Activated CD4-positive, alpha-beta T cell treated with anti-CD3 and anti-CD28 coated beads, Interleukin-2, amount 50 U/mL, for 24 hours (primary cell): ENCODE results near the gene PGM1.
A peak's percentile ranks its signal among the peaks of the same experiment; 100 is the strongest.

ENCODE experiments used
- DNase-seq, 2 donors: peaks; one replicate each; pipeline ENCODE4 v3.0.0-alpha.2; 2020; ENCODE audit warnings: low read depth in 1 of 2, low spot score in 1 of 2

Gene PGM1

GRCh38 chr1:63663873-63664272, 70.7 kb downstream of the PGM1 start:
- DNase-seq, result no peak

GRCh38 chr1:63664742-63665141, 71.5 kb downstream of the PGM1 start:
- DNase-seq, result no peak

DNA sequence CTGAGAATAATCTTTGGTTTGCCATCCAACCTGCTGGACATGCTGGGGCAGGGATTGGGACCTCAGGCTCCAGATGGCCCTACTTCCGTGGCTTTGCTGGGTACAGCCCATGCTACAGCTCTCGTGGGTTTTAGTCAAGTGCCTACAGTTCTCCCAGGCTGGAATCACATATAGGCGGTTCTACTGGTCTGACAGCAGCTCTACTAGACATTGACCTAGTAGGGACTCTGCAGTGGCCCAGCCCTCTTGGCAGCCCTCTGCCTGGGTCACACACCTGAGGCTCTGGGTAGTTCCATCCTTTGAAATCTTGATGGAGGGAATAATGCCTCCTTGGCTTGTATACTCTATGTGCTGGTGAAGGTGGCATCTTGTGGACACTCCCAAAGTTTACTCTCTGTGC, 72.2 kb downstream of the PGM1 start:
- no peak for DNase-seq

DNA sequence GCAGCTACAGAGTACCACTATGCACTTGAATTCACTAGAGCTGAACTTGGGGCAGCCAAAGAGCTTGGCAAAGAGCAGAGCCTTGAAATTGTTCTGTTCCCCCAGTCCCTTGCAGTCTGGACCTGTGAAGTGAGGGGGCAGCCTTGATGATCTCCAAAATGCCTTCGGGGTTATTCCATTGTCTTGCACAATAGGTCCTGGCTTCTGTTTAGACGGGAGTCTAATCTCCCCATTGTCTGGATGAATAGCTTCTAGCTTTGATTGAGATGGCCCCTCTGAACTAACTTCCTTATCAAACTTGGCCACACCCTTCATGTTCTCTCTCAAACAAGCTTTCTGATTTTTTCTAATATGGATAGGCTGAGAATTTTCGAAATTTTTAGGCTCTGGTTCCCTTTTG, 72.6 kb downstream of the PGM1 start:
- no peak for DNase-seq

GRCh38 chr1:63668298-63668697, 75.1 kb downstream of the PGM1 start:
- DNase-seq, result no peak

DNA sequence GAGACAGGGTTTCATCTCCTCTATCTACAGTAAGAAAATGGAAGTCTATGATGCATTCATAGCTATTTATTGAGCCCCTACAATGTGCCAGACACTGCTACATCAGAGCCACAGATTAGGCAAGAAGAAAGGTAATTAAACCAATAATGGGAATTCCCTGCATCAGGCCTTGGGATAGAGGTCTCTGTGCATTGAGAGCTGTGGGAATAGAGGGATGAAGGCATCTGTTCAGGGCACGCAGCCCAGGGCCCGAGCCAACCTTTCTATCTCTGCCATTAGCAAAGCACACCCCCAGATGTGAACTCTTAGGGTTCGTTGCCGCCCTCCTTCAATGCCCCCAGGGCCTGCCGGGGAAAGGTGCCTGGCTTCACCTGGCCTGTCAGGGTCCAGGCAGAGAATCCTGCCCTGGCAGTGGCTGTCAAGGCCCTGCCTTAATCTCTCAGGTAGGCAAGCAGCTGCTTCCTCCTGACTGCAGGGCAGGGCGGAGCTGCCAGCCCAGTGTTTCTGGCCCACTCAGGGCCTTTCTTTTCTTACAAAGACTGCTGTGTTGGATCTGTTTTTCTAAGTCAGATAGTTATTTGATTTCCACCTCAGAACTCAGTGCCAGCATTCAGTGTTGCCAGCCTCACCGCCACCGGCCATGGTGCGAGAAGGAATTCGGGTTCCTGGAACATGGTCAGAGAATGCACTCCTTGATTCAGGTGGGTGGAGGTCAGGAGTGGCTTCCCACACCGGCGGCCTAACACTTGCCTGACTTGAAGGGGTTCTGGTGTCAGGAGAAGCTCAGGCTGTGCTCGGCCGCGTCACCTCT, 76.1 kb downstream of the PGM1 start:
- DNase-seq, result no peak

DNA sequence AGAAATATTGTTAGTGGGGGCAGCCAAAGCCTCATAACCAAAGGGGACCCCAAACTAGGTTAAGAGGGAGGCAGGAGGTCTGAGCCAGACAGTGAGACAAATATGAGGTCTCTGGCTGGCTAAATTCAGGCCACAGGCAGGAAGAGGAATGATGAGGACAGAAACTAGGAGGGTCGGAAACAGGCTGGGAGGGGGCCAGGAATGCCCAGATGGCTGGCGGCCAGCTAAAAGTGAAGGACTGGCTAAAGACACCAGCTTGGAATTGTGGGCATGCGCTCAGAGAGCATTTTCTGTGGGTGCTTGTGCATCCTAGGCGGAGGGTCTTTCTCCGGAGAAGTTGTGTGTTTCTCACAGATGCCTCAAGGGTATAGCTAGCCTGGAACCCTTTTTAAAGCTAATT, 77.0 kb downstream of the PGM1 start:
- DNase-seq, result no peak

GRCh38 chr1:63671514-63671913, 78.3 kb downstream of the PGM1 start:
- no peak for DNase-seq

DNA sequence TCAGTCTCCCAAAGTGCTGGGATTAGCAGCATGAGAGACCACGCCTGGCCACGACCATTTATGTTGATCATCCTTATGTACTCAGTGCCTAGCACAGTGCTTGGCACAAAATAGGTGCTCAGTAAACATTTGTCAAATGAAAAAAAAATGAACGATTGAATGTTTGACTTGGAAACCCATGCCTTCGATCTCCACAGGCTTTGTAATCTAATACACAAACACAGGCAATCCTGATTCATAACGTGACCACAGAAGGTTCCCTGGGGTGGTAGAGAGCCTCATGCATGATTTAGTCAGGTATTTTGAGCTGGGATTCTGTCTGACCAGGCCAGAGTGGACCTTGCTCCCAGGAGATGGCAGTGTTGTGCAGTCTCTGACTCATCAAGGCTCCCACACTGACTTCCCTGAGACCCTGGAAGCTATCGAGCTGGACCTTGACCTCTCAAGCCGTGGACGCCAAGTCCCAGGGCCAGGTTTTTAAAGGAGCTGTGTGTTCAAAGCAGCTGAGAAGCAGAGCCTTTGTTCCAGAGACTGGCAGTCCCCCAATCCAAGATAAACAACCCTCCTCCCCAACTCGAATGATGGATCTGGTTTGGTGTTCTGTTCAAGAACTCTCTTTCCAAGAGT, 81.1 kb downstream of the PGM1 start:
- DNase-seq, result no peak

- DNase-seq, result no peak
Observed at GRCh38 chr1:63674865-63675419, 81.7 kb downstream of the PGM1 start.

DNA sequence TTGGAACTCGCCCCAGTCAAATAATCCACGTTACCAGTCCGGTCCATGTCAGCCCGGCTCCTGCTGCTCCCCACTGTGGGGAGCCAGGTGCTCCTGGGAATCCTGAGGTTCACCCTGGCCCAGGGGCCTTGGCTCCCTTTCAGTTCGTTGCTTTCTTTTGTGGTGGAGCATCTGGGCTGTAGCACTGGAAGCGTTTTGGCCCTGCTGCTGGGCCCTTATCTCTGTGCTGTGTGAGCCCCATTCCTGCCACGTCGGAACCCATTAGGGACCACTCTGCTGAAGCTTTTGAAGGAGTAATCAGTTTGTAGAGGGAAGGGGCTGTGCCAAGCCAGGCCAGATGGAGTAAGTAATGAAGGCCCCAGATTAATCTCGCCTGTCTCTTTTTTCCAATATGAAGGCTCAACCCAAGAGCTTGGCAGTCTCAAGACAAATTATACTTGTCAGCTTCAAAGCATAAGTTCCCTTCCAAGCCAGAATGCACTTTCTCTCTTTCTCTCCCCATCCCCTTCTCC, 82.3 kb downstream of the PGM1 start:
- DNase-seq, result no peak

DNA sequence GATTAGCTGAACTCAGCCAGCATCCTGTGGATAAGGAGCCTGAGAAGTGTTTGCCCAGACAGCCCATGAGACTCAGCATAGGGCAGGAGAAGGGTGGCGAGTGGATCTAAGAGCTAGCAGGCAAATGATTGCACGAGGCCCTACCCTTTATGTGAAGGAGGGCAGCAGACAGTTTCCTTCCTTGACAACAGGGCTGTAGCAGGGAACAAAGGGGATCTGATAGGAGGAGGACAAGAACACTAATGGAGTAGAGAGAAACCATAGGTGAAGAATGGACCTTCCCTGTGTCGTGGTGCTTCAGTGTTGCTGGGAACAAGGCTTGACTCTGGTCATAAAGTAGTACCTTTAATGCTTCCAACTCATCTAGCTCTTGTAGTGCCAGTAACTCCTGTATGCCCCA, 84.3 kb downstream of the PGM1 start:
- no peak for DNase-seq

GRCh38 chr1:63678200-63678599, 85.0 kb downstream of the PGM1 start:
- DNase-seq, result no peak

- no peak for DNase-seq
Observed at GRCh38 chr1:63679076-63679475, 85.9 kb downstream of the PGM1 start.

DNA sequence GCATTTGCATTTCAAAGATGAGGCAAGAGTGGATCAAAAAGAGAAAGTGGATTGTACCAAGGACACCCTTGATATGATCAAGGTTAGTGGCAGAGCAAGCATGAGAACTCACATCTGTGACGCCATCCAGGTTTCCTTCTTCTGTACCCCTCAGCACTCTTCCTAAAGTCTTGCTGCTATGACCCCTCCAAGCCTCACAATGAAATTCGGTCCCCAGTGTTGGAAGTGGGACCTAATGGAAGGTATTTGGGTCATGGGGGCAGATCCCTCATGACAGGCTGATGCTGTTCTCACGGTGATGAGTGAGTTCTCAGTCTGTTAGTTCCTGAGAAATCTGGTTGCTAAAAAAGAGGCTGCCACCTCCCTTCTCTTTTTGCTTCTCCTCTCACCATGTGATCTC, 86.4 kb downstream of the PGM1 start:
- no peak for DNase-seq

DNA sequence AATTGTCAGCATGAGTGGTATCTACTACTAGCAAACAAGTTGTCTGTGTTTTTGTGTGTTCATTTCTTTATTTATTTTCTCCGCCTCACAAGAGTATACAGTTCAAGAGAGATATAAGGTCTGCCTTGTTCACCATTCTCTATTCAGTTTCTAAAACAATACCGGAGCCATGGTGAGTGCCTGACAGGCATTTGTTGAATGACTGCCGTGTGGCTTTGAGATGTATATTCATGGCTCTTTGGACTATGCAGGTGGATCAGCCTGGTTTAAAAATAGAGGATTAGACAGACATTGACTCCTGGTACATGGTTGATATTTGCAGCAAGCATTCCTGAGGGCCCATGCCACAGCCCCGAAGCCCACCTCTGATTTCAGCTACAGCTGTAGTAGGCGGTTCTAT, 89.7 kb downstream of the PGM1 start:
- DNase-seq, result no peak

- no peak for DNase-seq
Observed at GRCh38 chr1:63683759-63684158, 90.5 kb downstream of the PGM1 start.

DNA sequence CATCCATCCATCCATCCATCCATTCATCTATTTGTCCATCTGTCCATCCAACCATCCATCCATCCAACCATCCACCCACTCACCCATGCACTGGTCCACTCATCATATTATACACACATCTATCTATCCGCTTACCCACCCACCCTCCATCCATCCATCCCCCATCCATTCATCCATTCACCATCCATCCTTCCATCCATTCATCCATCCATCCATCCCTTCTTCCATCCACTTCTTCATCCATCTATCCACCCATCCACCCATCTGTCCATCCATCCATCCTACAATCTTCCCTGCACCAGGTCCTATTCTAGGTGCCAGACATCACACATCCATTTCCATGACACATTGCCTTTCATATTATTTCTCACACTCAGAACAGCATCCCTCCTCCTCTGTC, 93.5 kb downstream of the PGM1 start:
- no peak for DNase-seq

DNA sequence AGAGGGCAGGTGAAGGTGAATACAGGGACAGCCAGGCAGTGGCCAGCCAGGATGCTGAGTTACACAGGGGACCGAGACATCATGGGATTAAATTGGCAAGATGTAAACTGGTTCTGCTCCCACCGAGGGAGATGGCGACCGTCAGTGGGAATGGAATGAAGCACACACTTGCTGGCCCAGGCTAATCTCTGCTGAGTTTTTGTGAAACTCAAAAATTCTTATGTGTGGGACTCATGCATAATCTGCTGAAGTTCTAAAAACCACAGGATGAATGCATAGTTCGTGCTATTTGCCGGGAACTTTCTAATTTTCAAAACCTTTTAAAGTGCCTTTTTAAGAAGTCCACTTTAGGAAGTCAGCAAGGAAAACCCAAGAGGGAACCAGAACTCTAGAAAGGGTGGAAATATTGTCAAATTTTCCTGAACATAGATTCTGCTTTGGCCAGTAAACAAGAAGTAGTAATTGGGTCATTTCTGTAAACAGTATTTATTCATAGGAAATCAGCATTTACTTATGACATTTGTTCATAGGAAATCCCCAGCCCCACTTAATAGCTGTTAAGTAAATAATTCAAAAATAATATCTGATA, 95.2 kb downstream of the PGM1 start:
- DNase-seq, result no peak

DNA sequence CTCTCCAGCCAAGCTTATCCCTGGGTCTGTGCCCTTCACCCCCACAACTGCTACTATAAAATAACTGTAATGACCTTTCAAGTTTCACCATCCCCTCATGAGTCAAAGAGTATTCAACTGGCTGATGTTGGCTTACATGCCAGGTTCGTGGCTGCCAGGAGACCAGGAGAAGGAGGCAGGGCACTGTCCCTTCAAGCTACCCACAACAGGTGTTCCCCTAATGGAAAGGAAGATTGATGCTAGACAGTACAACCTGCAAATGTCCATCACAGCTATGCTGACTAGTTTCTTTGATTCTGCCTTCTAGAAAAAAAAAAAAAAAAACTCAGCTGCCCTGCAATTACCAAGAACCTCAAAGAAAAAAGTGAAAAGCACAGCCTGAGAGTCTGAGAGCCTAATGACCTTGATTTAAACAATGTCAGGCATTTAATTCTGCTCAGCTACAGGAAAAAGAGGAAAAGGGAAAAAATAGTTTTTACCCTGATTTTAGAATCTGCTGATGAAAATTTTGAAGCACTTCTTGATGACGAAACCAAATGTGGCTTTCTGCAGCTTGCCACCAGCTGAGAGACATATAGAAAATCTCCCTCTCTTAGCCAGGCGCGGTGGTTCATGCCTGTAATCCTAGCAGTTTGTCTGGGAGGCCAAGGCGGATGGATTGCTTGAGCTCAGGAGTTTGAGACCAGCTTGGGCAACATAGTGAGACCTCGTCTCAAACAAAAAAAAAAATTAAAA, 97.9 kb downstream of the PGM1 start:
- no peak for DNase-seq

DNA sequence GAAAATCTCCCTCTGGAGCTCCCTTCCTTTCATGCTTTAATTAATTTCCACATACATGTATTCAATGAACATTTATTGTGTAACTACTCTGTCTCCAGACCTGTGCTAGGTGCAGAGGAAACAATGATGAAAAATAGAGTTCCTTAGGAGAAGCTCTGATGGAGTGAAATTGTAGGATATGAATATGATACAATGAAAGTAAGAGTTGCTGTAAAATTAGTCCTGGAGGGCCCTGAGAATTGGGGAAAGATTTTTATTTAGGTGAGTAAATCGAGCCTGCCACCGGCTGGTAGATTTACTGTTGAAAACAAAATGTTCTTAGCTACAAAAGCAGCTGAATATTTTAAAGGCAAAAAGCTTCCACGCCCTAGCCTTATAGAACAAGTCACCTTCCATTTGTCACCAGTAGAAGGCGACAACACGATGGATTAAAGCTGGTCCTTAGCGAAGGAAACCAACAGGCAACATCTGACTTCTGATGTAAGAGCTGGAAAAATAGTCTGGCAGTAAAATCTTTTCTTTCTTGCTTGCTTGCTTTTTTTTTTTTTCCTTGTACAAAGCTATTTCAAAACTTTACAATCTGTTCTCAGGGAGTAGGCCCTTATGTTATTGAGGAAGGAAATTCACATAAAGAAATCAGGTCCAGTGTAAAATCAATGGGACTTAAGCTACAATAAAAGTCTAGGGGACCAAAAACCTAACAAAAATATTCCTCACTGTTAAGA, 98.7 kb downstream of the PGM1 start:
- DNase-seq, result peak in 1 of 2 donors; percentile 11
